GM12892 (cell line): ENCODE results near the gene SCAMP3.

ENCODE experiments used
- POLR2A ChIP-seq: IDR thresholded peaks from 2 replicates; pipeline ENCODE4 v1.6.1; 2011; ENCODE audit warnings: low read depth, low read length, control low read depth
- POLR2AphosphoS5 ChIP-seq: IDR thresholded peaks from 2 replicates; pipeline ENCODE4 v1.6.1; 2011; ENCODE audit warnings: low read depth, low read length, control low read depth
- TAF1 ChIP-seq: IDR thresholded peaks from 2 replicates; pipeline ENCODE4 v1.6.1; 2011; ENCODE audit warnings: low read depth, mild to moderate bottlenecking, control low read depth, low read length, borderline replicate concordance

GRCh38 chr1:155250246-155250632, 11.9 kb downstream of the SCAMP3 start:
- TF ChIP-seq POLR2AphosphoS5 (no peak), POLR2A (no peak), TAF1 (no peak)
